ENCODE results near the gene ZNF324B.
A peak's percentile ranks its signal among the peaks of the same experiment; 100 is the strongest.

Gene ZNF324B

GRCh38 chr19:58499021-58499927 is 47.9 kb downstream of the ZNF324B start (continued):
- TF ChIP-seq ZBTB10 (tag by site-specific recombination; IDR thresholded peaks at IDR 0.05) (no peak), ZNF558 (tag by site-specific recombination; IDR thresholded peaks at IDR 0.05) (no peak), ZNF704 (tag by site-specific recombination; IDR thresholded peaks at IDR 0.05) (no peak), ZNF280D (tag by site-specific recombination; IDR thresholded peaks at IDR 0.05) (no peak), ZNF140 (tag by site-specific recombination; IDR thresholded peaks at IDR 0.05) (no peak), ZNF148 (tag by site-specific recombination; IDR thresholded peaks at IDR 0.05; ENCODE audit: borderline replicate concordance) (no peak), ZNF830 (tag by site-specific recombination; IDR thresholded peaks at IDR 0.05; ENCODE audit: low read depth) (no peak), PRDM1 (tag by site-specific recombination; IDR thresholded peaks at IDR 0.05) (no peak), REST (tag by site-specific recombination; IDR thresholded peaks at IDR 0.05) (peak; percentile 79), ZNF621 (tag by site-specific recombination; IDR thresholded peaks at IDR 0.05) (no peak), CTCF (tag by site-specific recombination; IDR thresholded peaks at IDR 0.05) (0 out of 2 replicates have a peak, but pooled peaks have one; percentile 24), TRIM28 (IDR thresholded peaks at IDR 0.05; ENCODE audit: borderline replicate concordance, low read length) (no peak), ZNF2 (tag by site-specific recombination; IDR thresholded peaks at IDR 0.05) (0 out of 2 replicates have a peak, but pooled peaks have one; percentile 28), FEZF1 (tag by site-specific recombination; IDR thresholded peaks at IDR 0.05) (no peak), AEBP2 (tag by site-specific recombination; IDR thresholded peaks at IDR 0.05; ENCODE audit: borderline replicate concordance) (no peak), MZF1 (tag by site-specific recombination; IDR thresholded peaks at IDR 0.05; ENCODE audit: borderline replicate concordance) (no peak), ZNF658 (tag by site-specific recombination; IDR thresholded peaks at IDR 0.05) (no peak), ZNF311 (tag by site-specific recombination; IDR thresholded peaks at IDR 0.05; ENCODE audit: borderline replicate concordance) (no peak), GLIS2 (tag by site-specific recombination; IDR thresholded peaks at IDR 0.05) (peak; percentile 66), GLI4 (tag by site-specific recombination; IDR thresholded peaks at IDR 0.05) (0 out of 2 replicates have a peak, but pooled peaks have one; percentile 66), ZNF221 (tag by site-specific recombination; IDR thresholded peaks at IDR 0.05; ENCODE audit: borderline replicate concordance) (no peak), ZNF366 (tag by site-specific recombination; conservative IDR thresholded peaks at IDR 0.05) (no peak)

Data from HEK293 (cell line).